Measurements from ENCODE around the gene ATG2B.

ATG2B gene

DNA sequence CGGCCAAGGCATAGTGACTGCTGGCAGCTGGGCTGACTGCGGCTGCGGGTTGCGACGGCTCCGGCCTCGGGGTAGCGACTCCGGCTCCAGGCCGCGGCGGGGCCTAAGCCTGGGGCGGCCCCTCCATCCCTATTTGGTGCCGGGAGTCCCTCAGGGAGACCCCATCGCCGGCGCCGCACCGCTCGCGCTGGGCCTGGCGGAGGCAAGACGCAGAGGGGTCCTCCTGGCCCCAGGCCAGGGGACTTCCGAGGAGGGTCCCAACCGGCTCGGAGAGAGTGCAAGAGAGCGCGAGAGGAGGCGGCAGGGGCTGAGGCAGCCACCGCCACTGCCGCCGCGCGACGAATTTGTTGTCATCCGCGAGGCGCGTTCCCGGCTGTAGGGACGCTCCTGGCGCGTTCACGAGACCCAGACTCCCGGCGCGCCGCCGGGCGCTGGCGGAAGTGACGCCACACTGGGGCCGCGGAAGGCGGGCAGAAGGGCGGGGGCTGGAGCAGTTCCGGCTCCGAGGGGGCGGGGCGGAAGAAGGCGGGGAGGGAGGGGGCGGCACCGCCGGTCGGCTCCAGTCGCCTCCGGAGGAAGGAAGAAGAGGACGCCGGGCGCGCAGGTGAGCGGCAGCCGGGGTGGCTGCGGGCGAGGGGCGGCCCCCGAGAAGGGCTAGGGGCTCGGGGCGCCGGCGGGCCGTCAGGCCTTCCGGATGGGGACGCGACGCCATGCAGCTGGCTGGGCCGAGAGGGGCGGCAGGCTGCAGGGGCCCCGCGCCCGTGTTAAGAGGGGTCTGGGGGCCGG lies at the start of gene ATG2B, which contains the start of gene GSKIP (continued):
- no peak for TF ChIP-seq ZFP3 (tag by site-specific recombination; IDR thresholded peaks at IDR 0.05; ENCODE audit: low read depth)
- TF ChIP-seq ZNF140 (tag by site-specific recombination; IDR thresholded peaks at IDR 0.05) = no peak
- TF ChIP-seq, protein P1, sequence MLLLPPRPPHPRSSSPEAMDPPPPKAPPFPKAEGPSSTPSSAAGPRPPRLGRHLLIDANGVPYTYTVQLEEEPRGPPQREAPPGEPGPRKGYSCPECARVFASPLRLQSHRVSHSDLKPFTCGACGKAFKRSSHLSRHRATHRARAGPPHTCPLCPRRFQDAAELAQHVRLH (tag by site-specific recombination; IDR thresholded peaks at IDR 0.05) = peak; percentile 17; the same call in 1 of the 2 replicates
- TF ChIP-seq ZBTB48 (tag by site-specific recombination; IDR thresholded peaks at IDR 0.05) = peak; percentile 88
- TF ChIP-seq YY2 (tag by site-specific recombination; IDR thresholded peaks at IDR 0.05) = no peak
- TF ChIP-seq ZNF76 (tag by site-specific recombination; IDR thresholded peaks at IDR 0.05; ENCODE audit: borderline replicate concordance, low read depth) = peak; percentile 60; the same call in 1 of the 2 replicates
- TF ChIP-seq ZNF266 (tag by site-specific recombination; IDR thresholded peaks at IDR 0.05; ENCODE audit: low read depth) = no peak
- TF ChIP-seq ZNF707 (tag by site-specific recombination; IDR thresholded peaks at IDR 0.05) = no peak
- no peak for TF ChIP-seq ZBTB8A (tag by site-specific recombination; IDR thresholded peaks at IDR 0.05)
- peak; percentile 72; the same call in 1 of the 2 replicates for TF ChIP-seq ZNF501 (tag by site-specific recombination; IDR thresholded peaks at IDR 0.05)
- TF ChIP-seq ZNF211 (tag by site-specific recombination; IDR thresholded peaks at IDR 0.05; ENCODE audit: low read depth) = no peak
- no peak for TF ChIP-seq GLIS1 (tag by site-specific recombination; IDR thresholded peaks at IDR 0.05)
- TF ChIP-seq ZNF658 (tag by site-specific recombination; IDR thresholded peaks at IDR 0.05) = no peak
- peak; percentile 31 for TF ChIP-seq WT1 (tag by site-specific recombination; IDR thresholded peaks at IDR 0.05)
- TF ChIP-seq ZNF555 (tag by site-specific recombination; conservative IDR thresholded peaks at IDR 0.05) = no peak
- no peak for TF ChIP-seq ZNF776 (tag by site-specific recombination; IDR thresholded peaks at IDR 0.05; ENCODE audit: borderline replicate concordance)
- TF ChIP-seq ZNF112 (tag by site-specific recombination; IDR thresholded peaks at IDR 0.05) = no peak
- TF ChIP-seq ZNF701 (tag by site-specific recombination; IDR thresholded peaks at IDR 0.05) = no peak
- no peak for TF ChIP-seq ATF2 (tag by site-specific recombination; IDR thresholded peaks at IDR 0.05; ENCODE audit: low read depth)
- no peak for TF ChIP-seq ZNF473 (tag by site-specific recombination; IDR thresholded peaks at IDR 0.05)
- TF ChIP-seq RBAK (tag by site-specific recombination; IDR thresholded peaks at IDR 0.05) = no peak
- 0 out of 2 replicates have a peak, but pooled peaks have one; percentile 53 for TF ChIP-seq ZNF391 (tag by site-specific recombination; IDR thresholded peaks at IDR 0.05; ENCODE audit: borderline replicate concordance, low read depth)
- peak; percentile 80 for TF ChIP-seq ZNF561 (tag by site-specific recombination; IDR thresholded peaks at IDR 0.05; ENCODE audit: borderline replicate concordance)
- TF ChIP-seq, protein P2, sequence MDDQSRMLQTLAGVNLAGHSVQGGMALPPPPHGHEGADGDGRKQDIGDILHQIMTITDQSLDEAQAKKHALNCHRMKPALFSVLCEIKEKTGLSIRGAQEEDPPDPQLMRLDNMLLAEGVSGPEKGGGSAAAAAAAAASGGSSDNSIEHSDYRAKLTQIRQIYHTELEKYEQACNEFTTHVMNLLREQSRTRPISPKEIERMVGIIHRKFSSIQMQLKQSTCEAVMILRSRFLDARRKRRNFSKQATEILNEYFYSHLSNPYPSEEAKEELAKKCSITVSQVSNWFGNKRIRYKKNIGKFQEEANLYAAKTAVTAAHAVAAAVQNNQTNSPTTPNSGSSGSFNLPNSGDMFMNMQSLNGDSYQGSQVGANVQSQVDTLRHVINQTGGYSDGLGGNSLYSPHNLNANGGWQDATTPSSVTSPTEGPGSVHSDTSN (CRISPR knock-in tag; IDR thresholded peaks at IDR 0.05) = peak; percentile 22; the same call in 1 of the 2 replicates
- TF ChIP-seq ZNF19 (tag by site-specific recombination; IDR thresholded peaks at IDR 0.05; ENCODE audit: low read depth) = no peak
- no peak for TF ChIP-seq ZNF514 (tag by site-specific recombination; IDR thresholded peaks at IDR 0.05)
- TF ChIP-seq SCRT1 (tag by site-specific recombination; IDR thresholded peaks at IDR 0.05; ENCODE audit: borderline replicate concordance) = no peak
- TF ChIP-seq ZNF558 (tag by site-specific recombination; IDR thresholded peaks at IDR 0.05) = no peak
- no peak for TF ChIP-seq GLI4 (tag by site-specific recombination; IDR thresholded peaks at IDR 0.05)
- no peak for TF ChIP-seq ZBTB21 (tag by site-specific recombination; IDR thresholded peaks at IDR 0.05)
- no peak for TF ChIP-seq ZNF792 (tag by site-specific recombination; IDR thresholded peaks at IDR 0.05)
- peak; percentile 94 for TF ChIP-seq ZXDB (tag by site-specific recombination; IDR thresholded peaks at IDR 0.05)
- TF ChIP-seq ZNF121 (tag by site-specific recombination; IDR thresholded peaks at IDR 0.05) = peak; percentile 41; the same call in 1 of the 2 replicates
- TF ChIP-seq GFI1B (tag by site-specific recombination; IDR thresholded peaks at IDR 0.05) = no peak
- TF ChIP-seq ZNF600 (tag by site-specific recombination; IDR thresholded peaks at IDR 0.05) = peak; percentile 76
- TF ChIP-seq, protein P3, sequence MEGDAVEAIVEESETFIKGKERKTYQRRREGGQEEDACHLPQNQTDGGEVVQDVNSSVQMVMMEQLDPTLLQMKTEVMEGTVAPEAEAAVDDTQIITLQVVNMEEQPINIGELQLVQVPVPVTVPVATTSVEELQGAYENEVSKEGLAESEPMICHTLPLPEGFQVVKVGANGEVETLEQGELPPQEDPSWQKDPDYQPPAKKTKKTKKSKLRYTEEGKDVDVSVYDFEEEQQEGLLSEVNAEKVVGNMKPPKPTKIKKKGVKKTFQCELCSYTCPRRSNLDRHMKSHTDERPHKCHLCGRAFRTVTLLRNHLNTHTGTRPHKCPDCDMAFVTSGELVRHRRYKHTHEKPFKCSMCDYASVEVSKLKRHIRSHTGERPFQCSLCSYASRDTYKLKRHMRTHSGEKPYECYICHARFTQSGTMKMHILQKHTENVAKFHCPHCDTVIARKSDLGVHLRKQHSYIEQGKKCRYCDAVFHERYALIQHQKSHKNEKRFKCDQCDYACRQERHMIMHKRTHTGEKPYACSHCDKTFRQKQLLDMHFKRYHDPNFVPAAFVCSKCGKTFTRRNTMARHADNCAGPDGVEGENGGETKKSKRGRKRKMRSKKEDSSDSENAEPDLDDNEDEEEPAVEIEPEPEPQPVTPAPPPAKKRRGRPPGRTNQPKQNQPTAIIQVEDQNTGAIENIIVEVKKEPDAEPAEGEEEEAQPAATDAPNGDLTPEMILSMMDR (tag by site-specific recombination; IDR thresholded peaks at IDR 0.05) = peak; percentile 35; the same call in 1 of the 2 replicates
- TF ChIP-seq ZNF394 (tag by site-specific recombination; IDR thresholded peaks at IDR 0.05; ENCODE audit: borderline replicate concordance) = peak; percentile 63; the same call in 1 of the 2 replicates
- no peak for TF ChIP-seq ZNF37A (tag by site-specific recombination; IDR thresholded peaks at IDR 0.05)
- no peak for TF ChIP-seq OVOL3 (tag by site-specific recombination; IDR thresholded peaks at IDR 0.05)

All from HEK293 (cell line).